NT2/D1 (cell line): Measurements from ENCODE around the gene OTOF.

ENCODE experiments used
- SUZ12 ChIP-seq: IDR thresholded peaks from 2 replicates; pipeline ENCODE4 v1.6.1; 2011; ENCODE audit not compliant: insufficient read length, insufficient read depth; ENCODE audit errors: extremely low read depth
- YY1 ChIP-seq: IDR thresholded peaks from 2 replicates; pipeline ENCODE4 v1.6.1; 2011; ENCODE audit not compliant: insufficient read length, insufficient read depth
- ZNF274 ChIP-seq: IDR thresholded peaks from 2 replicates; pipeline ENCODE4 v1.6.1; 2011; ENCODE audit warnings: mild to moderate bottlenecking, low read depth, low read length

DNA sequence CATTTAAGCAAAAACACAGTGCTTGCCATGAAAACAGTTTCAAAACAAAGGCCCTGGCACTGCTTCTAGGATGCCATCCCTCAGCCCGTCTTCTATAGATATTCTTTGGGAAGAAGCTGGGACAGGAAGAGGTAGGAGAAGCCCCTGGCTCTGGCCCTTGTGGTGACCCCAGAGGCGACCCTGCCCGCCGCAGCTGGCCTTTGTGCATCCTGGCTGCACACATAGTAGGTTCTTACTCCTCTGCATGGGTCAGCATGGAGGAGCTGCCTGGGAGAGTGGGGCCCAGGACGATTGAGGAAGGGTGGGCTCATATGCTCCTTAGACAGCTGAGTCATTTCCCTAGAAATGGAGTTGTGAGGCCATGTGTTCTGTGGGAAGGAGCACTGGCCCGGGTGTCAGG lies 44.4 kb upstream of the OTOF start:
- no peak for TF ChIP-seq YY1
- TF ChIP-seq ZNF274, result no peak
- TF ChIP-seq SUZ12, result no peak
